Fibroblast of pulmonary artery (primary cell): ENCODE results near the gene CCNY.

Experiments
- DNase-seq: peaks from one replicate; pipeline ENCODE4 v3.0.0-alpha.2; 2010; ENCODE audit warnings: low read depth
- H3K4me3 ChIP-seq: replicated peaks from 2 replicates; pipeline ENCODE4 v1.5.1; 2011; ENCODE audit warnings: low read depth, mild to moderate bottlenecking, control low read depth, low read length, moderate library complexity
- CTCF ChIP-seq: IDR thresholded peaks from 2 replicates; pipeline ENCODE4 v1.5.1; 2011; ENCODE audit warnings: mild to moderate bottlenecking, control low read depth, low read length, inconsistent platforms; ENCODE audit errors: missing control alignments

Gene CCNY

DNA sequence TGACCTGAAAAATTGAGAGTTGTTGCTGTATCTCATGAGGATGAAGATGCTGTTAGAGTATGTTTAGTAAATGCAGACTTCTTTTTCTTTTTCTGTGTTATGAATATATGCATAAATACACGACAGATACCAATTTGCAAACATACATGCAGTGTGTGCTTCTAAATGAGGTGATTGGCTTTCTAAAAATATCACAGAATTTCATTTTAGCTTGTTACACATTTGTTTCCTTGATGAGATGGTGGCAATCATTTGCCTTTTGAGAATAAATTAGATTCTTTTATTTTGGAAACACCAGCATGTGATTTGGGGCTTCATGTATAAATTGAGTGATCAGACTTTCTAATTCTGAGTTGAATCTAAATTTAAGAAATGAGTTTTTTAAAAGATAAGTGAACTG is 29.7 kb downstream of the CCNY start:
- H3K4me3 ChIP-seq, result no peak overlapping the region
- no peak for DNase-seq
- TF ChIP-seq CTCF, result no peak

- DNase-seq, result no peak
- H3K4me3 ChIP-seq, result no peak overlapping the region
- TF ChIP-seq CTCF, result no peak
These were observed 31.0 kb downstream of the CCNY start for GRCh38 chr10:35367107-35367859.

- H3K4me3 ChIP-seq, result no peak overlapping the region
- no peak for TF ChIP-seq CTCF
- DNase-seq, result no peak
These were observed 31.7 kb downstream of the CCNY start for GRCh38 chr10:35367982-35368381.

- no peak for TF ChIP-seq CTCF
- no peak for DNase-seq
- H3K4me3 ChIP-seq, result no peak overlapping the region
These were observed 32.3 kb downstream of the CCNY start for GRCh38 chr10:35368485-35369048.

- H3K4me3 ChIP-seq, result no peak overlapping the region
- no peak for DNase-seq
- TF ChIP-seq CTCF, result no peak
These were observed 32.8 kb downstream of the CCNY start for GRCh38 chr10:35369049-35369611.

- no peak overlapping the region for H3K4me3 ChIP-seq
- DNase-seq, result no peak
- no peak for TF ChIP-seq CTCF
These were observed 35.4 kb downstream of the CCNY start for GRCh38 chr10:35371731-35372130.
